ENCODE measurements around the gene NAT8. TPM values are rescaled to one million over a fixed set of nuclear protein-coding genes. Genes with fewer than 3 reads are reported as not detected.

Gene NAT8
- total RNA-seq, 1 donor from 2014 or later, result not detected

DNA sequence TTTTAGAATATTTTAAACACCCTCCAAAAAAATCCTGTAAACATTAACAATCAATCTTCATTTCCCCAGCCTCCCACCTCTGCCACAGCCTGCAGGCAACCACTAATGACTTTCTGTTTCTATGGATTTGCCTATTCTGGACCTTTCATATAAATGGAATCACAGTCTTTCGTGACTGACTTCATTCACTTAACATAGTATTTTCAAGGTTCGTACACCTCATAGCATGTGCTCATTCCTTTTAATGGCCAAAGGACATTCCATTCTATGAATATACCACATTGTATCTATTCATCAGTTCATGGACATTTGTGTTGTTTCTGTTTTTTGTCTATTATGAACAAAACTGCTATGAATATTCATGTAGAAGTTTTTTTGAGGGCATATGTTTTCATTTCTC lies 48.5 kb downstream of the NAT8 start:
- no peak for FAIRE-seq

More for the DNA sequence above, 48.5 kb downstream of the NAT8 start:
- TF ChIP-seq, protein P1, sequence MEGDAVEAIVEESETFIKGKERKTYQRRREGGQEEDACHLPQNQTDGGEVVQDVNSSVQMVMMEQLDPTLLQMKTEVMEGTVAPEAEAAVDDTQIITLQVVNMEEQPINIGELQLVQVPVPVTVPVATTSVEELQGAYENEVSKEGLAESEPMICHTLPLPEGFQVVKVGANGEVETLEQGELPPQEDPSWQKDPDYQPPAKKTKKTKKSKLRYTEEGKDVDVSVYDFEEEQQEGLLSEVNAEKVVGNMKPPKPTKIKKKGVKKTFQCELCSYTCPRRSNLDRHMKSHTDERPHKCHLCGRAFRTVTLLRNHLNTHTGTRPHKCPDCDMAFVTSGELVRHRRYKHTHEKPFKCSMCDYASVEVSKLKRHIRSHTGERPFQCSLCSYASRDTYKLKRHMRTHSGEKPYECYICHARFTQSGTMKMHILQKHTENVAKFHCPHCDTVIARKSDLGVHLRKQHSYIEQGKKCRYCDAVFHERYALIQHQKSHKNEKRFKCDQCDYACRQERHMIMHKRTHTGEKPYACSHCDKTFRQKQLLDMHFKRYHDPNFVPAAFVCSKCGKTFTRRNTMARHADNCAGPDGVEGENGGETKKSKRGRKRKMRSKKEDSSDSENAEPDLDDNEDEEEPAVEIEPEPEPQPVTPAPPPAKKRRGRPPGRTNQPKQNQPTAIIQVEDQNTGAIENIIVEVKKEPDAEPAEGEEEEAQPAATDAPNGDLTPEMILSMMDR (IDR thresholded peaks at IDR 0.05; ENCODE audit: insufficient read depth, low read length, severe bottlenecking), result no peak
- H3K36me3 ChIP-seq (ENCODE audit: control insufficient read depth, insufficient read depth, low read length), result no peaks in the 10 kb centered on the region
- H3K4me3 ChIP-seq (ENCODE audit: low read depth, low read length), result no peak overlapping the region
- DNase-seq (ENCODE audit: low read depth), result no peak
- H3K27me3 ChIP-seq (ENCODE audit: control insufficient read depth, insufficient read depth, low read length), result no peaks in the 10 kb centered on the region

Other genes with a start within 250 kb of the NAT8 start
- gene TPRKB, start 94.9 kb upstream of the NAT8 start, total RNA-seq, result 18.6 and 21.1 TPM in 2 replicates
- gene DUSP11, start 137.7 kb upstream of the NAT8 start, total RNA-seq, result 28.4 and 35.2 TPM in 2 replicates
- not detected in 2 replicates for gene C2orf78, start 141.8 kb upstream of the NAT8 start, total RNA-seq
- gene STAMBP, start 186.5 kb upstream of the NAT8 start, total RNA-seq, result 24.0 and 36.4 TPM in 2 replicates

Measured in bronchial epithelial cell (primary cell).